Lung (tissue), 12 donors: ENCODE measurements around the gene PPFIA2. TPM values are rescaled to one million over a fixed set of nuclear protein-coding genes. Genes with fewer than 3 reads are reported as not detected.
A peak's percentile ranks its signal among the peaks of the same experiment; 100 is the strongest.
"Not testable (repeated sequence)": the region's sequence is repeated elsewhere in the genome, so short reads cannot be mapped to it uniquely, and the experiment has no call there.

Experiments used
- ATAC-seq: fragments of 200-7000 bp; cut with Tn5 transposase; one replicate; pipeline ENCODE4 v1.9.1; 2020; ENCODE audit warnings: moderate number of reproducible peaks; ENCODE audit not compliant: insufficient read depth, low FRiP score
- DNase-seq, 3 donors: peaks; one replicate each; pipeline ENCODE4 v3.0.0-alpha.2; 2013 to 2017
- H3K27ac ChIP-seq, 2 donors: one replicate each; pipeline ENCODE4 v1.5.1; 2013; ENCODE audit warnings: mild to moderate bottlenecking in 2 of 2, moderate library complexity in 2 of 2, control low read depth in 1 of 2, inconsistent platforms in 1 of 2, low read depth in 1 of 2, low read length in 1 of 2
- H3K27me3 ChIP-seq, 3 donors: one replicate each; pipeline ENCODE4 v1.5.1; 2013; ENCODE audit warnings: low read length in 2 of 3; ENCODE audit not compliant: control insufficient read depth in 3 of 3, insufficient read depth in 3 of 3
- H3K36me3 ChIP-seq, 4 donors: one replicate each; pipeline ENCODE4 v1.5.1; 2013; ENCODE audit warnings: low read length in 4 of 4, mild to moderate bottlenecking in 1 of 4, moderate library complexity in 1 of 4; ENCODE audit not compliant: control insufficient read depth in 4 of 4, insufficient read depth in 4 of 4
- H3K4me1 ChIP-seq, 5 donors: one replicate each; pipeline ENCODE4 v1.5.1; 2013; ENCODE audit warnings: low read length in 5 of 5, mild to moderate bottlenecking in 2 of 5, moderate library complexity in 1 of 5; ENCODE audit not compliant: control insufficient read depth in 5 of 5, insufficient read depth in 5 of 5
- H3K4me3 ChIP-seq: one replicate; pipeline ENCODE4 v1.5.1; 2013; ENCODE audit warnings: mild to moderate bottlenecking, control low read depth, moderate library complexity
- H3K9ac ChIP-seq, 2 donors: one replicate each; pipeline ENCODE4 v1.5.1; 2013; ENCODE audit warnings: low read length in 2 of 2, control low read depth in 1 of 2; ENCODE audit not compliant: insufficient read depth in 1 of 2
- H3K9me3 ChIP-seq, 4 donors: one replicate each; pipeline ENCODE4 v1.5.1; 2013; ENCODE audit warnings: low read length in 3 of 4, mild to moderate bottlenecking in 1 of 4, moderate library complexity in 1 of 4; ENCODE audit not compliant: control insufficient read depth in 4 of 4, insufficient read depth in 3 of 4
- WGBS, 2 donors: extraction: QIAGEN DNeasy Blood & Tissue Kit; methylation state at CpG; one replicate each; pipeline ENCODE4 v1.1.7; 2013; 5-methylcytosine and 5-hydroxymethylcytosine counted together
- polyA plus RNA-seq, 2 donors: library from polyadenylated mRNA; stranded (reverse); fragments of 200-250 nt; gene quantifications; one replicate each; pipeline ENCODE4 v1.2.1, GENCODE V29; 2013
- total RNA-seq, 2 donors: library from RNA; depleted of rRNA in 1 of 2; stranded (reverse); fragments of >200 nt in 1 of 2; gene quantifications; one replicate each; pipeline ENCODE4 v1.2.1, GENCODE V29; 2014 to 2021
- TF ChIP-seq, protein P1 (sequence below): IDR thresholded peaks from 2 replicates; pipeline ENCODE4 v1.5.1; 2012; ENCODE audit warnings: mild to moderate bottlenecking; ENCODE audit errors: control extremely low read depth, extremely low read depth
- donor health status: control.
- donor health status: control.
- donor health status: Bipolar disorder and iron deficiency.
- donor health status: healthy.
- donor health status: DM: yes; HTN: yes; CAD: no.

The PPFIA2 gene
- total and polyA plus RNA-seq, 4 donors, result 0.09 to 2.3 (median 0.89) TPM

DNA sequence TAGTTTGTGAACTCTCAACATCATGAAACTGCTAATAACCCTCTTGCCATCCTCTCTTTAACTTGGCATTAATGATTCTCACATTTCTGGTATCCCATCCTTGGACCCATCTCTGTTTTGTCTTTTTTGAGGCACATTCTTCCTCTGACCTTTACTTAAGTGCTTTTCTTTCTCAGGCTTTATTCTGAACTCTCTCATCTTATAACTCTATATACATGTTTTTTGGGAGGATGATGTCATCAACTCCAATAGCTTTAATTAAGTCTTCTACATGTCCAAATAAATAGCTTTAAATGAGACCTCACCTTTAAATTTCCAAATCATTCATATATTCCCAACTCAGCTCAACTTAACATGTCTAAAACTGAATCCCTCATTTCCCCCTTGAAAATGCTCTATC lies 88.4 kb downstream of the PPFIA2 start:
- no peaks in the 10 kb centered on the region for H3K9me3 ChIP-seq
- no peak overlapping the region for H3K27ac ChIP-seq
- ATAC-seq, result no peak
- DNase-seq, result no peak
- TF ChIP-seq, protein P1, sequence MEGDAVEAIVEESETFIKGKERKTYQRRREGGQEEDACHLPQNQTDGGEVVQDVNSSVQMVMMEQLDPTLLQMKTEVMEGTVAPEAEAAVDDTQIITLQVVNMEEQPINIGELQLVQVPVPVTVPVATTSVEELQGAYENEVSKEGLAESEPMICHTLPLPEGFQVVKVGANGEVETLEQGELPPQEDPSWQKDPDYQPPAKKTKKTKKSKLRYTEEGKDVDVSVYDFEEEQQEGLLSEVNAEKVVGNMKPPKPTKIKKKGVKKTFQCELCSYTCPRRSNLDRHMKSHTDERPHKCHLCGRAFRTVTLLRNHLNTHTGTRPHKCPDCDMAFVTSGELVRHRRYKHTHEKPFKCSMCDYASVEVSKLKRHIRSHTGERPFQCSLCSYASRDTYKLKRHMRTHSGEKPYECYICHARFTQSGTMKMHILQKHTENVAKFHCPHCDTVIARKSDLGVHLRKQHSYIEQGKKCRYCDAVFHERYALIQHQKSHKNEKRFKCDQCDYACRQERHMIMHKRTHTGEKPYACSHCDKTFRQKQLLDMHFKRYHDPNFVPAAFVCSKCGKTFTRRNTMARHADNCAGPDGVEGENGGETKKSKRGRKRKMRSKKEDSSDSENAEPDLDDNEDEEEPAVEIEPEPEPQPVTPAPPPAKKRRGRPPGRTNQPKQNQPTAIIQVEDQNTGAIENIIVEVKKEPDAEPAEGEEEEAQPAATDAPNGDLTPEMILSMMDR, result no peak
- H3K4me3 ChIP-seq, result no peak overlapping the region
- no peak overlapping the region for H3K9ac ChIP-seq
- H3K4me1 ChIP-seq, result no peaks in the 10 kb centered on the region
- no peaks in the 10 kb centered on the region for H3K36me3 ChIP-seq
- H3K27me3 ChIP-seq, result no peaks in the 10 kb centered on the region

DNA sequence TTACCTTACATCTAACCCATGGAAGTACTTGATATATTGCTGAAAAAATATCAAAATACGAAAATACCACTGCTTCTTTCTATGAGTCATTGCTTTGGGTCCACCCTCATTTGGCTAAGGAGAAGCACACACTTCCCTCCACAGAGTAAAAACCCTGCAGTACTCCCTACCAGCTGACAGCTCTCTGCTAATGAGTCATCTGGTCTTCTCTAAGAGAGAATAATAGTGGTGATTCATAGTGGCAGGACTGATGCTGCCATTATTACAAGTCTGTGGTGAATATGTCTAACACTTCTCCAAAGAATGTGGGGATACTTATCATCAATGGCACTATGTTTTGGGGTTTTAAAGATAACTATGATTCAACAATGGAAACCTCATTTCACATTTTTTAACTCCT lies 90.7 kb downstream of the PPFIA2 start:
- ATAC-seq, result peak; percentile 81
- DNase-seq, result no peak
- Histone ChIP-seq H3K9me3 (no peaks in the 10 kb centered on the region), H3K4me1 (no peaks in the 10 kb centered on the region), H3K27me3 (no peaks in the 10 kb centered on the region), H3K9ac (no peak overlapping the region), H3K36me3 (no peaks in the 10 kb centered on the region), H3K27ac (no peak overlapping the region), H3K4me3 (no peak overlapping the region)
- WGBS, 2 donors, result 15 to 18% methylated on average over 1 of the region's 1 CpG
- TF ChIP-seq, protein P1, result no peak

DNA sequence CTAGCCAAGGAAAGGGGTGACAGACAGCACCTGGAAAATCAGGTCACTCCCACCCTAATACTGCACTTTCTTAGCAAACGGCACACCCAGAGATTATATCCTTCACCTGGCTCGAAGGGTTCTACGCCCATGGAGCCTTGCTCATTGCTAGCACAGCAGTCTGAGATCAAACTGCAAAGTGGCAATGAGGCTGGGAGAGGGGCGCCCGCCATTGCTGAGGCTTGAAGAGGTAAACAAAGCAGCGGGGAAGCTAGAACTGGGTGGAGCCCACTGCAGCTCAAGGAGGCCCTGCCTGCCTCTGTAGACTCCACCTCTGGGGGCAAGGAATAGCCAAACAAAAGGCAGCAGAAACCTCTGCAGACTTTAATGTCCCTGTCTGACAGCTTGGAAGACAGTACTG lies 99.8 kb downstream of the PPFIA2 start:
- H3K27ac ChIP-seq, H3K4me1 ChIP-seq, H3K4me3 ChIP-seq, H3K9ac ChIP-seq, H3K9me3 ChIP-seq, ATAC-seq, DNase-seq, H3K27me3 ChIP-seq, H3K36me3 ChIP-seq: not testable (repeated sequence)
- 89 to 90% methylated on average over 6 of the region's 6 CpGs for WGBS, 2 donors

DNA sequence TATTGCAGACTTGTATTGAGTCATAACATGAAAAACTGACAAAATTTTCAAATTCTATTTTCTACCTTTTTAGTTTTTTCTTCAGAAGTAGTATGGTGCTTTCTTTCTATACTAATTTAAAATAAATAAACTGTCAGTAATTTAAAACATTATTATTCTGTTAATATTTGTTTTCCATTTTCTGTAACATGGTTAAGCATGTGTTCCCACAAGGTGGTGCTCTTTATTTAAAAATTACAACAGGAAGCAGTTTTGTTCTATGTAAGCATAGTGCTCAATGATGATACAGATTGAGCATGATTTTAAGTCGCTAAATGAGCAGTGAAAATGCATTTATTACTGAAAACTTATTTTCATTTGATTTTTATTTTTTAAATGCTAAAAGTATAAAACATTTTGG lies 114.6 kb downstream of the PPFIA2 start:
- TF ChIP-seq, protein P1, result peak; percentile 43
- ATAC-seq, result peak; percentile 66
- no peaks in the 10 kb centered on the region for H3K36me3 ChIP-seq
- H3K4me1 ChIP-seq, result no peaks in the 10 kb centered on the region
- no peaks in the 10 kb centered on the region for H3K9me3 ChIP-seq
- 1 to 6% methylated on average over 1 of the region's 1 CpG for WGBS, 2 donors
- no peak overlapping the region for H3K9ac ChIP-seq
- H3K4me3 ChIP-seq, result no peak overlapping the region
- no peaks in the 10 kb centered on the region for H3K27me3 ChIP-seq
- DNase-seq, result peak in 2 of 3 donors; percentile 63 to 77
- H3K27ac ChIP-seq, result no peak overlapping the region
